Ovary (tissue), 9 donors: ENCODE measurements around the gene ADGRV1. TPM values are rescaled to one million over a fixed set of nuclear protein-coding genes. Genes with fewer than 3 reads are reported as not detected.

Experiments used
- DNase-seq, 5 donors: peaks; one replicate each; pipeline ENCODE4 v3.0.0-alpha.2; 2019 to 2020
- H3K27ac ChIP-seq, 2 donors: fragments of 200-600 bp; one replicate each; pipeline versions ENCODE4 v1.5.1 to v1.8.0; 2019 to 2022
- H3K27me3 ChIP-seq: fragments of 200-600 bp; one replicate; pipeline ENCODE4 v1.8.0; 2022
- H3K36me3 ChIP-seq: fragments of 200-600 bp; sonication (generic); one replicate; pipeline ENCODE4 v1.5.1; 2019
- H3K4me1 ChIP-seq: one replicate; pipeline ENCODE4 v1.8.1; 2013; ENCODE audit warnings: mild to moderate bottlenecking, moderate library complexity; ENCODE audit not compliant: insufficient read depth
- H3K4me3 ChIP-seq: fragments of 200-600 bp; sonication (generic); one replicate; pipeline ENCODE4 v1.5.1; 2017
- H3K9me3 ChIP-seq, 2 donors: fragments of 200-600 bp in 1 of 2; sonication (generic) in 1 of 2; one replicate each; pipeline versions ENCODE4 v1.5.1 to v1.8.1; 2013 to 2019; ENCODE audit warnings: mild to moderate bottlenecking in 1 of 2, moderate library complexity in 1 of 2
- CTCF ChIP-seq, 3 donors: fragments of 450-650 bp in 2 of 3; fragments of 200-600 bp in 1 of 3; IDR thresholded peaks; one replicate each; pipeline versions ENCODE4 v1.5.1 to v1.8.0; 2016 to 2022; ENCODE audit warnings: antibody characterized with exemption in 3 of 3, mild to moderate bottlenecking in 1 of 3
- EP300 ChIP-seq: sonication (generic); formaldehyde crosslinking; IDR thresholded peaks from one replicate; pipeline ENCODE4 v1.6.1; 2017; ENCODE audit warnings: antibody characterized with exemption
- POLR2A ChIP-seq: fragments of 450-650 bp; IDR thresholded peaks from one replicate; pipeline ENCODE4 v1.6.1; 2017; ENCODE audit warnings: antibody characterized with exemption, mild to moderate bottlenecking, moderate library complexity
- WGBS, 3 donors: extraction: QIAGEN DNeasy Blood & Tissue Kit in 1 of 3; methylation state at CpG; one replicate each; pipeline versions ENCODE4 v1.1.5 to v1.1.7; 2013 to 2017; 5-methylcytosine and 5-hydroxymethylcytosine counted together
- intact Hi-C, 4 donors: fragments of 100-400 bp; cut with DNase I; formaldehyde crosslinking; loops; one replicate each; pipeline versions ENCODE4 v1.11.0 to v1.15.1; 2022 to 2023
- polyA plus RNA-seq, 2 donors: library from polyadenylated mRNA; stranded (reverse); fragments of 200-250 nt in 1 of 2; fragments of 350-450 nt in 1 of 2; fragmentation: Illumina TruSeq in 1 of 2; extraction: RNeasy Lipid Tissue Mini Kit (QIAGEN cat#74804) in 1 of 2; gene quantifications; one replicate each; pipeline ENCODE4 v1.2.3, GENCODE V29; 2013 to 2014
- total RNA-seq, 7 donors: library from RNA; depleted of rRNA in 2 of 7; stranded (reverse); fragments of >200 nt in 2 of 7; fragmentation: NEBNext Ultra II Directional in 3 of 7; extraction: Animal tissue kit (Norgen Biotek cat#: 25700) in 3 of 7; gene quantifications; one replicate each; pipeline versions ENCODE4 v1.1.0 to v1.2.4, GENCODE V29; 2016 to 2023
- donor health status: DM: no; HTN: no; CAD: no; lungs with moderate emphysema.
- donor health status: DM: no; HTN: no; CAD: no.
- donor health status: Bipolar disorder and iron deficiency.
- donor health status: DM: yes; HTN: yes; CAD: no.
- donor health status: DM: no; HTN: no; CAD: no.
- donor health status: DM: yes; HTN: yes; CAD: no.

Gene ADGRV1
- total and polyA plus RNA-seq, 9 donors, result 0.21 to 2.7 (median 1.1) TPM

- intact Hi-C loops, result loop anchor here in 3 of 4 donors (5.0 to 10.0 kb wide), 5 partner anchors 160 to 453 kb away; partner anchors contain the start of gene ARRDC3 (in 2 of the 3)
- TF ChIP-seq EP300 (no peak), POLR2A (no peak), CTCF (IDR thresholded peaks at IDR 0.05) (no peak)
Observed at GRCh38 chr5:90934738-90935137, 376.1 kb downstream of the ADGRV1 start.

GRCh38 chr5:90939211-90939610 lies 380.6 kb downstream of the ADGRV1 start:
- Histone ChIP-seq H3K27ac (no peak overlapping the region), H3K4me1 (no peaks in the 10 kb centered on the region), H3K4me3 (no peak overlapping the region), H3K9me3 (no peaks in the 10 kb centered on the region), H3K27me3 (no peaks in the 10 kb centered on the region), H3K36me3 (no peaks in the 10 kb centered on the region)
- no peak for TF ChIP-seq POLR2A
- TF ChIP-seq CTCF (IDR thresholded peaks at IDR 0.05), result no peak
- no peak for TF ChIP-seq EP300
- WGBS, 3 donors, result 25 to 43% (median 37%) methylated on average over 2 of the region's 2 CpGs
- no peak for DNase-seq
- intact Hi-C loops, result loop anchor here in 2 of 4 donors (10.0 kb wide), 2 partner anchors 156 to 446 kb away; partner anchors contain the start of gene ARRDC3 (in 1 of the 2)

More at GRCh38 chr5:90934738-90935137, 376.1 kb downstream of the ADGRV1 start:
- Histone ChIP-seq H3K9me3 (no peaks in the 10 kb centered on the region), H3K27ac (no peak overlapping the region), H3K27me3 (no peaks in the 10 kb centered on the region), H3K36me3 (no peaks in the 10 kb centered on the region), H3K4me1 (peaks cover 6% of the 10 kb centered on the region), H3K4me3 (no peak overlapping the region)
- 95 to 100% (median 99%) methylated on average over 2 of the region's 2 CpGs for WGBS, 3 donors
- DNase-seq, result no peak

- Histone ChIP-seq H3K4me3 (no peak overlapping the region), H3K36me3 (no peaks in the 10 kb centered on the region), H3K4me1 (no peaks in the 10 kb centered on the region), H3K9me3 (no peaks in the 10 kb centered on the region), H3K27me3 (peaks cover 3% of the 10 kb centered on the region), H3K27ac (peak overlapping the region in 1 of 2 donors; percentile 52)
- intact Hi-C loops, result no loop called here
- DNase-seq, result peak; percentile 21 to 48 (median 43)
- TF ChIP-seq CTCF (IDR thresholded peaks at IDR 0.05) (no peak), POLR2A (no peak), EP300 (no peak)
- WGBS, 3 donors, result 0 to 8% (median 0%) methylated on average over 1 of the region's 1 CpG
Observed at GRCh38 chr5:90940227-90940995, 381.8 kb downstream of the ADGRV1 start.

GRCh38 chr5:90941002-90941720 lies 382.6 kb downstream of the ADGRV1 start:
- DNase-seq, result no peak
- no peak for TF ChIP-seq CTCF (IDR thresholded peaks at IDR 0.05)
- TF ChIP-seq POLR2A, result no peak
- Histone ChIP-seq H3K27me3 (peaks cover 3% of the 10 kb centered on the region), H3K4me1 (no peaks in the 10 kb centered on the region), H3K4me3 (no peak overlapping the region), H3K27ac (peak overlapping the region in 1 of 2 donors; percentile 52), H3K36me3 (no peaks in the 10 kb centered on the region), H3K9me3 (no peaks in the 10 kb centered on the region)
- WGBS, 3 donors, result 4 to 19% (median 8%) methylated on average over 1 of the region's 1 CpG
- intact Hi-C loops, result no loop called here
